IPS DF 19.7 (cell line): ENCODE data around the gene LCLAT1.

Source experiments
- DNase-seq: peaks from one replicate; pipeline ENCODE4 v3.0.0-alpha.2; 2013; ENCODE audit warnings: low read depth, low spot score

LCLAT1 gene

GRCh38 chr2:30447149-30448045 is at the start of gene LCLAT1:
Gene LCLAT1, plus strand, starts transcription at chr2:30447246. Its CDS starts 78,345 bp downstream, at chr2:30525591.
- DNase-seq, result no peak

- DNase-seq, result no peak
Measured at GRCh38 chr2:30398084-30398873, 48.8 kb upstream of the LCLAT1 start.

GRCh38 chr2:30400151-30400954 is 46.7 kb upstream of the LCLAT1 start:
- no peak for DNase-seq

GRCh38 chr2:30402441-30403182 is 44.4 kb upstream of the LCLAT1 start:
- no peak for DNase-seq

GRCh38 chr2:30403592-30404312 is 43.3 kb upstream of the LCLAT1 start:
- DNase-seq, result no peak

- no peak for DNase-seq
Measured at GRCh38 chr2:30404319-30405259, 42.5 kb upstream of the LCLAT1 start.

- DNase-seq, result no peak
Measured at GRCh38 chr2:30405260-30405605, 41.8 kb upstream of the LCLAT1 start.

- DNase-seq, result no peak
Measured at GRCh38 chr2:30406853-30407252, 40.2 kb upstream of the LCLAT1 start.

- DNase-seq, result no peak
Measured at GRCh38 chr2:30408961-30409387, 38.1 kb upstream of the LCLAT1 start.

GRCh38 chr2:30410217-30410616 is 36.8 kb upstream of the LCLAT1 start:
- DNase-seq, result no peak

GRCh38 chr2:30412047-30412683 is 34.9 kb upstream of the LCLAT1 start:
- no peak for DNase-seq

GRCh38 chr2:30412684-30413570 is 34.1 kb upstream of the LCLAT1 start:
- DNase-seq, result no peak

- no peak for DNase-seq
Measured at GRCh38 chr2:30414961-30415360, 32.1 kb upstream of the LCLAT1 start.

GRCh38 chr2:30417253-30417652 is 29.8 kb upstream of the LCLAT1 start:
- no peak for DNase-seq

- DNase-seq, result no peak
Measured at GRCh38 chr2:30421026-30421603, 25.9 kb upstream of the LCLAT1 start.

- DNase-seq, result no peak
Measured at GRCh38 chr2:30421604-30422443, 25.2 kb upstream of the LCLAT1 start.
